Lung (tissue), 12 donors: Measurements from ENCODE around the gene ZNF304. TPM values are rescaled to one million over a fixed set of nuclear protein-coding genes. Genes with fewer than 3 reads are reported as not detected.

Source experiments
- ATAC-seq: fragments of 200-7000 bp; cut with Tn5 transposase; one replicate; pipeline ENCODE4 v1.9.1; 2020; ENCODE audit warnings: moderate number of reproducible peaks; ENCODE audit not compliant: insufficient read depth, low FRiP score
- DNase-seq, 3 donors: peaks; one replicate each; pipeline ENCODE4 v3.0.0-alpha.2; 2013 to 2017
- H3K27ac ChIP-seq, 2 donors: one replicate each; pipeline ENCODE4 v1.5.1; 2013; ENCODE audit warnings: mild to moderate bottlenecking in 2 of 2, moderate library complexity in 2 of 2, control low read depth in 1 of 2, inconsistent platforms in 1 of 2, low read depth in 1 of 2, low read length in 1 of 2
- H3K27me3 ChIP-seq, 3 donors: one replicate each; pipeline ENCODE4 v1.5.1; 2013; ENCODE audit warnings: low read length in 2 of 3; ENCODE audit not compliant: control insufficient read depth in 3 of 3, insufficient read depth in 3 of 3
- H3K36me3 ChIP-seq, 4 donors: one replicate each; pipeline ENCODE4 v1.5.1; 2013; ENCODE audit warnings: low read length in 4 of 4, mild to moderate bottlenecking in 1 of 4, moderate library complexity in 1 of 4; ENCODE audit not compliant: control insufficient read depth in 4 of 4, insufficient read depth in 4 of 4
- H3K4me1 ChIP-seq, 5 donors: one replicate each; pipeline ENCODE4 v1.5.1; 2013; ENCODE audit warnings: low read length in 5 of 5, mild to moderate bottlenecking in 2 of 5, moderate library complexity in 1 of 5; ENCODE audit not compliant: control insufficient read depth in 5 of 5, insufficient read depth in 5 of 5
- H3K4me3 ChIP-seq: one replicate; pipeline ENCODE4 v1.5.1; 2013; ENCODE audit warnings: mild to moderate bottlenecking, control low read depth, moderate library complexity
- H3K9ac ChIP-seq, 2 donors: one replicate each; pipeline ENCODE4 v1.5.1; 2013; ENCODE audit warnings: low read length in 2 of 2, control low read depth in 1 of 2; ENCODE audit not compliant: insufficient read depth in 1 of 2
- H3K9me3 ChIP-seq, 4 donors: one replicate each; pipeline ENCODE4 v1.5.1; 2013; ENCODE audit warnings: low read length in 3 of 4, mild to moderate bottlenecking in 1 of 4, moderate library complexity in 1 of 4; ENCODE audit not compliant: control insufficient read depth in 4 of 4, insufficient read depth in 3 of 4
- CTCF ChIP-seq: IDR thresholded peaks from 2 replicates; pipeline ENCODE4 v1.5.1; 2012; ENCODE audit warnings: mild to moderate bottlenecking; ENCODE audit errors: control extremely low read depth, extremely low read depth
- WGBS, 2 donors: extraction: QIAGEN DNeasy Blood & Tissue Kit; methylation state at CpG; one replicate each; pipeline ENCODE4 v1.1.7; 2013; 5-methylcytosine and 5-hydroxymethylcytosine counted together
- polyA plus RNA-seq, 2 donors: library from polyadenylated mRNA; stranded (reverse); fragments of 200-250 nt; gene quantifications; one replicate each; pipeline ENCODE4 v1.2.1, GENCODE V29; 2013
- total RNA-seq, 2 donors: library from RNA; depleted of rRNA in 1 of 2; stranded (reverse); fragments of >200 nt in 1 of 2; gene quantifications; one replicate each; pipeline ENCODE4 v1.2.1, GENCODE V29; 2014 to 2021
- donor health status: control.
- donor health status: control.
- donor health status: Bipolar disorder and iron deficiency.
- donor health status: healthy.
- donor health status: DM: yes; HTN: yes; CAD: no.

Gene ZNF304
- total and polyA plus RNA-seq, 4 donors: 2.6 to 13.5 (median 5.8) TPM

GRCh38 chr19:57321116-57321515, 30.0 kb upstream of the ZNF304 start:
- peaks cover 4 to 13% (median 10%) of the 10 kb centered on the region in 5 donors for H3K4me1 ChIP-seq
- WGBS, 2 donors: 36 to 43% methylated on average over 8 of the region's 8 CpGs
- H3K27ac ChIP-seq: peak overlapping the region; percentile 87 to 91

GRCh38 chr19:57321751-57322150, 29.3 kb upstream of the ZNF304 start:
- Histone ChIP-seq H3K9ac (peak overlapping the region; percentile 8 to 97), H3K4me3 (no peak overlapping the region), H3K9me3 (peaks cover 0 to 35% (median 0%) of the 10 kb centered on the region in 4 donors), H3K27me3 (peaks cover 0 to 11% (median 10%) of the 10 kb centered on the region in 3 donors), H3K27ac (no peak overlapping the region), H3K36me3 (peaks cover 21 to 24% (median 22%) of the 10 kb centered on the region in 4 donors), H3K4me1 (peaks cover 4 to 13% (median 10%) of the 10 kb centered on the region in 5 donors)
- 42 to 60% methylated on average over 3 of the region's 3 CpGs for WGBS, 2 donors
- ATAC-seq: no peak
- DNase-seq: no peak
- no peak for TF ChIP-seq CTCF

More at GRCh38 chr19:57321116-57321515, 30.0 kb upstream of the ZNF304 start:
- ATAC-seq (no peak), DNase-seq (peak in 2 of 3 donors; percentile 5 to 6)
- Histone ChIP-seq H3K27me3 (peaks cover 0 to 17% (median 16%) of the 10 kb centered on the region in 3 donors), H3K4me3 (peak overlapping the region; percentile 93), H3K36me3 (peaks cover 15 to 20% (median 19%) of the 10 kb centered on the region in 4 donors), H3K9ac (peak overlapping the region; percentile 86 to 97), H3K9me3 (peaks cover 0 to 29% (median 0%) of the 10 kb centered on the region in 4 donors)
- no peak for TF ChIP-seq CTCF

GRCh38 chr19:57324992-57325391, 26.1 kb upstream of the ZNF304 start:
- no peak for ATAC-seq
- DNase-seq: no peak
- no peaks in the 10 kb centered on the region for H3K27me3 ChIP-seq
- no peak for TF ChIP-seq CTCF
- H3K27ac ChIP-seq: no peak overlapping the region
- no peak overlapping the region for H3K4me3 ChIP-seq
- H3K9ac ChIP-seq: no peak overlapping the region
- peaks cover 4 to 13% (median 10%) of the 10 kb centered on the region in 5 donors for H3K4me1 ChIP-seq
- peaks cover 44 to 50% (median 49%) of the 10 kb centered on the region in 4 donors for H3K36me3 ChIP-seq
- peaks cover 0 to 50% (median 2%) of the 10 kb centered on the region in 4 donors for H3K9me3 ChIP-seq

- Histone ChIP-seq H3K9ac (no peak overlapping the region), H3K36me3 (peaks cover 44 to 51% (median 48%) of the 10 kb centered on the region in 4 donors), H3K4me3 (no peak overlapping the region), H3K9me3 (peaks cover 0 to 46% (median 2%) of the 10 kb centered on the region in 4 donors), H3K4me1 (no peaks in the 10 kb centered on the region), H3K27ac (no peak overlapping the region), H3K27me3 (no peaks in the 10 kb centered on the region)
- DNase-seq: no peak
- 97% methylated on average over 8 of the region's 8 CpGs for WGBS, 2 donors
- no peak for TF ChIP-seq CTCF
- no peak for ATAC-seq
Measured at GRCh38 chr19:57327993-57328392, 23.1 kb upstream of the ZNF304 start.
